Measurements from ENCODE around the gene AKTIP.

- TF ChIP-seq CTCF (IDR thresholded peaks at IDR 0.05) (no peak), EZH2phosphoT487 (IDR thresholded peaks at IDR 0.05) (no peak), EZH2 (IDR thresholded peaks at IDR 0.05) (no peak)
Measured at GRCh38 chr16:53494636-53495035, 8.4 kb downstream of the AKTIP start.

Data from neural progenitor cell (in vitro differentiated cells).